Measurements from ENCODE around the gene ARHGAP40.

ARHGAP40 gene

DNA sequence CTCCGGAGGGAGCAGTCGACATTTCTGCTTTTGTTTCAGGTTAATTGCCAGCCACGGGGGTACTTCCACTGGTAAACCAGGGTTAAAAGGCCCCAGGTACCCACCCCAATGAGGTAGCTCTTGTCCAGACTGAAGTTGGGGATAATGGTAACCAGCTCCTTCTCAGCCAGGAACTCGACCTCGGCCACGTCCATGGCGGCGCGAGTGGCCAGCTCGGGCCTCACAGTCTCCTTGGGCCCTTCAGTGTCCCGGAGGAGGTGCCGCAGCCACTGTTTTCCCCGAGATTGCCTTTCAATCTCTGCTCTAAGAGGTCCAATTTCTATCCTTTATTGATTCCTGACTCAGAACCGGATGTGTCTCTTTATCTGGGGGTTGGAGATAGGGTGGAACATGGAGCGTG lies 13.7 kb downstream of the ARHGAP40 start:
- Histone ChIP-seq H3K4me3 (ENCODE audit: insufficient read depth, low read depth, low read length, poor library complexity, severe bottlenecking) (no peak overlapping the region), H3K36me3 (ENCODE audit: control insufficient read depth, insufficient read depth, low read length) (no peaks in the 10 kb centered on the region), H3K27ac (ENCODE audit: insufficient read depth, low read length, poor library complexity, severe bottlenecking) (no peak overlapping the region), H3K4me1 (ENCODE audit: control insufficient read depth, insufficient read depth, low read length, poor library complexity, severe bottlenecking) (no peaks in the 10 kb centered on the region), H3K27me3 (replicated peaks; ENCODE audit: control insufficient read depth, insufficient read depth, low read length, poor library complexity, severe bottlenecking) (no peaks in the 10 kb centered on the region), H3K9me3 (ENCODE audit: control insufficient read depth, low read length) (no peaks in the 10 kb centered on the region)
- DNase-seq = no peak

- Histone ChIP-seq H3K4me3 (ENCODE audit: insufficient read depth, low read depth, low read length, poor library complexity, severe bottlenecking) (no peak overlapping the region), H3K27me3 (replicated peaks; ENCODE audit: control insufficient read depth, insufficient read depth, low read length, poor library complexity, severe bottlenecking) (no peaks in the 10 kb centered on the region), H3K4me1 (ENCODE audit: control insufficient read depth, insufficient read depth, low read length, poor library complexity, severe bottlenecking) (no peaks in the 10 kb centered on the region), H3K27ac (ENCODE audit: insufficient read depth, low read length, poor library complexity, severe bottlenecking) (no peak overlapping the region), H3K9me3 (ENCODE audit: control insufficient read depth, low read length) (no peaks in the 10 kb centered on the region), H3K36me3 (ENCODE audit: control insufficient read depth, insufficient read depth, low read length) (no peaks in the 10 kb centered on the region)
- no peak for DNase-seq
These were observed 14.8 kb downstream of the ARHGAP40 start for GRCh38 chr20:38616457-38616856.

DNA sequence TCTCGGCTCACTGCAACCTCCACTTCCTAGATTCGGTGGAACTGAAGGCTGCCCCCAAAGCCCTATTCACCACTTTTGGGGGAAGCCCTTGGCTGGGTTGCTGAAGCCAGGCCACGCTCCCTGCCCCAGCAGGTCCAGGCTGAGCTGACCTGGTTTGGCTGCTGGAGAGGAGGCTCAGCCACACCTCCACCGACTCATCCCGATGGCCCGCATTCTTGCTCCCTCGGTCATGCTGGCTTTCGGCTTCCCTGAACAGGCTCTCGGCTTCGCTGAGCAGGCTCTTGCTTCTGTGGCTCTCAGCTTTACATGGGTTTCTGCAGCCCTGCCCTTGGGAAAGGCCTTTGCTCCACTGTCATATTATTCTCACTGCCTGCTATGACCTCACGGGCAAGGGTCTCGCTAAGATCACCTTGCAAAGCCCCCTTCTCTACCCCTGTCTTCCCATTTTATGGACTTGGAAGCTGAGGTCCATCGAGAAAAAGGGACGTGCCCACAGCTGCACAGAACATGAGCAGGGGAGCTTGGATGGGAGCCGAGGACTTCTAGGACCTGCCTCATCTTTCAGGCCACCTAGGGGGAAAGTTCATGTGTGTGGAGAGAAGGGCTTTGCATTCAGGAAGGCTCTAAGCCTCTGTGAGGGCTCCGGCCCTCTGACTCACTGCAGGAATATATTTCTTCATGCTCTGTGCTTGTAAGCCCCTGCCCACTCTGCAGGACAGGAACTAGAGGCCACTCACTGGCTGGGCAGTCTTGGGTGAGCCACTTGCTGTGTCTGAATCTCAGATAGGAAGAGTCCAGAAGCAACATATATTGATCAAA lies 15.6 kb downstream of the ARHGAP40 start:
- Histone ChIP-seq H3K9me3 (ENCODE audit: control insufficient read depth, low read length) (no peaks in the 10 kb centered on the region), H3K4me3 (ENCODE audit: insufficient read depth, low read depth, low read length, poor library complexity, severe bottlenecking) (no peak overlapping the region), H3K27me3 (replicated peaks; ENCODE audit: control insufficient read depth, insufficient read depth, low read length, poor library complexity, severe bottlenecking) (no peaks in the 10 kb centered on the region), H3K36me3 (ENCODE audit: control insufficient read depth, insufficient read depth, low read length) (no peaks in the 10 kb centered on the region), H3K4me1 (ENCODE audit: control insufficient read depth, insufficient read depth, low read length, poor library complexity, severe bottlenecking) (no peaks in the 10 kb centered on the region), H3K27ac (ENCODE audit: insufficient read depth, low read length, poor library complexity, severe bottlenecking) (no peak overlapping the region)
- no peak for DNase-seq

- Histone ChIP-seq H3K4me3 (ENCODE audit: insufficient read depth, low read depth, low read length, poor library complexity, severe bottlenecking) (no peak overlapping the region), H3K36me3 (ENCODE audit: control insufficient read depth, insufficient read depth, low read length) (no peaks in the 10 kb centered on the region), H3K9me3 (ENCODE audit: control insufficient read depth, low read length) (no peaks in the 10 kb centered on the region), H3K27ac (ENCODE audit: insufficient read depth, low read length, poor library complexity, severe bottlenecking) (no peak overlapping the region), H3K4me1 (ENCODE audit: control insufficient read depth, insufficient read depth, low read length, poor library complexity, severe bottlenecking) (no peaks in the 10 kb centered on the region), H3K27me3 (replicated peaks; ENCODE audit: control insufficient read depth, insufficient read depth, low read length, poor library complexity, severe bottlenecking) (no peaks in the 10 kb centered on the region)
- no peak for DNase-seq
These were observed 16.2 kb downstream of the ARHGAP40 start for GRCh38 chr20:38617830-38618196.

DNA sequence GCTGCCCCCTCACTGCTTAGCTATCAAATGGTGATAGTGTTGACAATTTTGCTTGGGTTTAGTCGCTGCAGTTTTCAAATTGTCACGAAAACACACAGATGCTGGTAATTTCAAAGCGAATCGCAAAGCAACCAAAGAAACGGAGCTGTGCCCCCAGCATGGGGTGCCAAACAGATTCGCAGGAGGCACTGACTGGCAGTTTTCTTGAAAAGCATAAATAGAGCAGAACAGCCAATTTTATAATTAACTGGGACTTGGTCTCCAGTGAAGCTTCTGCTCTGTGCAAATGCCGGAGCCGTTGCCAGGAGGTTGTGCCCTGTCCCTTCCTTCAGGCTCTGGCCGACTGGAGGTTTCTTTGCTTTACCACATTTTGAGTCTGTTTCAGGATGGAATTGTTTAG lies 18.8 kb downstream of the ARHGAP40 start:
- H3K27ac ChIP-seq (ENCODE audit: insufficient read depth, low read length, poor library complexity, severe bottlenecking) = no peak overlapping the region
- no peaks in the 10 kb centered on the region for H3K36me3 ChIP-seq (ENCODE audit: control insufficient read depth, insufficient read depth, low read length)
- H3K9me3 ChIP-seq (ENCODE audit: control insufficient read depth, low read length) = no peaks in the 10 kb centered on the region
- H3K4me1 ChIP-seq (ENCODE audit: control insufficient read depth, insufficient read depth, low read length, poor library complexity, severe bottlenecking) = no peaks in the 10 kb centered on the region
- no peak for DNase-seq
- H3K4me3 ChIP-seq (ENCODE audit: insufficient read depth, low read depth, low read length, poor library complexity, severe bottlenecking) = no peak overlapping the region
- no peaks in the 10 kb centered on the region for H3K27me3 ChIP-seq (replicated peaks; ENCODE audit: control insufficient read depth, insufficient read depth, low read length, poor library complexity, severe bottlenecking)

DNA sequence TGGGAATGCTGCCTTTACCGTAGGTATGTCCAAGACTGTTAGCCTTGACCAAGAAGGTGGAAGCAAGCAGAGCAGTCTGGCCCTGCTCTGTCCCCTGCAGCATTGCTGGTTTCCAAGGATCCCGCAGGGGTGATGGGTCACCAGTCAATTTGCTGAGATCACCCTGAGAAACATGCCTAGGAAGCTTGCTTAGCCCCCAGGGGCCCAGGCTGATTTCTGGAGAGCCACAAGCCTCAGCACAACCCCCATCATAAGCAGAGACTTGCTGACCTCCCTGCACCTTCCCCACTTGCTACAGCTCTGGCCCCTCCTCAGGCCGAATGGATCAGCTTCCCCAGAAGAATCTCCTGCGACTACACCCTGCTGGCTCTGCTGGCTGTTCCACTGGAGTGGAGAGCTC lies 21.5 kb downstream of the ARHGAP40 start:
- no peak overlapping the region for H3K27ac ChIP-seq (ENCODE audit: insufficient read depth, low read length, poor library complexity, severe bottlenecking)
- no peak for DNase-seq
- H3K36me3 ChIP-seq (ENCODE audit: control insufficient read depth, insufficient read depth, low read length) = no peaks in the 10 kb centered on the region
- H3K9me3 ChIP-seq (ENCODE audit: control insufficient read depth, low read length) = no peaks in the 10 kb centered on the region
- no peaks in the 10 kb centered on the region for H3K27me3 ChIP-seq (replicated peaks; ENCODE audit: control insufficient read depth, insufficient read depth, low read length, poor library complexity, severe bottlenecking)
- H3K4me1 ChIP-seq (ENCODE audit: control insufficient read depth, insufficient read depth, low read length, poor library complexity, severe bottlenecking) = no peaks in the 10 kb centered on the region
- H3K4me3 ChIP-seq (ENCODE audit: insufficient read depth, low read depth, low read length, poor library complexity, severe bottlenecking) = no peak overlapping the region

- H3K4me3 ChIP-seq (ENCODE audit: insufficient read depth, low read depth, low read length, poor library complexity, severe bottlenecking) = no peak overlapping the region
- no peaks in the 10 kb centered on the region for H3K36me3 ChIP-seq (ENCODE audit: control insufficient read depth, insufficient read depth, low read length)
- DNase-seq = no peak
- no peaks in the 10 kb centered on the region for H3K9me3 ChIP-seq (ENCODE audit: control insufficient read depth, low read length)
- no peaks in the 10 kb centered on the region for H3K4me1 ChIP-seq (ENCODE audit: control insufficient read depth, insufficient read depth, low read length, poor library complexity, severe bottlenecking)
- no peak overlapping the region for H3K27ac ChIP-seq (ENCODE audit: insufficient read depth, low read length, poor library complexity, severe bottlenecking)
- H3K27me3 ChIP-seq (replicated peaks; ENCODE audit: control insufficient read depth, insufficient read depth, low read length, poor library complexity, severe bottlenecking) = no peaks in the 10 kb centered on the region
These were observed 22.5 kb downstream of the ARHGAP40 start for GRCh38 chr20:38624084-38624483.

DNA sequence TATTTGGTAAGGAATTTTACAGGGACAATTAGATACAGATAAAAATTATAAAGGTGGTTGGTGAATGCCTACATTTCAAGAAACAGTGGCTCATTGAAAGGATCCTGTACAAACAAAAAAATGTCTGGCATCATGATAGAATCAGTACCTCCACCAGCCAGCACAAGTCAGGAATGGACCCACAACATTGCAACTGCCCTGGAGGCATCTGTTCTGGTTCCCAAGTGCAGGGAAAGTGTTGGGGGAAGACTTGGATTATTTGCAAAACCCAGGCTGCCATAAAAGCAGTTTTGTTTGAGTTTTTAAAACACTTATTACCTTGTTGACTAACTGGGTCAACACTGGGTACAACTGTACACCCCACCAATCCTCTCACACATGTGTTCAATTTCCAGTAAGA lies 24.3 kb downstream of the ARHGAP40 start:
- no peak for DNase-seq
- no peaks in the 10 kb centered on the region for H3K36me3 ChIP-seq (ENCODE audit: control insufficient read depth, insufficient read depth, low read length)
- H3K27ac ChIP-seq (ENCODE audit: insufficient read depth, low read length, poor library complexity, severe bottlenecking) = no peak overlapping the region

DNA sequence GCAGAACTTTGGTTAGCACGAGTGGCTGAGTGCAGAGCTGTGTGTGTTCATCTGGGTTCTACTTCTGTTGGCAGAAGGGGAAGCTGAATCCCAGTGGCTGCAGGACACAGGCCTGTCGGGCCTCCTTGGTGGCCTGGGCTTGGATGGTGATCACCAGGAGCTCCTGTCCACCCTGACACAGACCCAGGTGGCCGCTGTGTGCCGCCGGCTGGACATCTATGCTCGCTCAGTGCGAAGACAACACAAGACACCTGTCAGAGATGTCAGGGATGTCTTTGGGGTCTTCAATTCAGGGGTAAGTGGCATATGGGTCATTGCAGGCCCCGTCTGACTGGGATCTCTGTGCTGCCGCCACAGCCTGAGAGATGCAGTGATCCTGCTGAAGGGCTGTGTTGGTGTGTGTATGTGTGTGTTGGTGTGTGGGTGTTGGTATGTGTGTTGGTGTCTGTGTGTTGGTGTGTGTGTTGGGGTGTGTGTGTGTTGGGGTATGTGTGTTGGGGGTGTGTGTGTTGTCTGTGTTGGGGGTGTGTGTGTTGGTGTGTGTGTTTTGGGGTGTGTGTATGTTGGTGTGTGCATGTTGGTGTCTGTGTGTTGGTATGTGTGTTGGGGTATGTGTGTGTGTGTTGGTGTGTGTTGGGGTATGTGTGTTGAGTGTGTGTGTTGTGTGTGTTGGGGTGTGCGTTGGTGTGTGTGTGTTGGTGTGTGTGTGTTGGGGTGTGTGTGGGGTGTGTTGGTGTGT lies 25.5 kb downstream of the ARHGAP40 start:
- no peak overlapping the region for H3K27ac ChIP-seq (ENCODE audit: insufficient read depth, low read length, poor library complexity, severe bottlenecking)
- H3K27me3 ChIP-seq (replicated peaks; ENCODE audit: control insufficient read depth, insufficient read depth, low read length, poor library complexity, severe bottlenecking) = no peaks in the 10 kb centered on the region
- H3K4me1 ChIP-seq (ENCODE audit: control insufficient read depth, insufficient read depth, low read length, poor library complexity, severe bottlenecking) = no peaks in the 10 kb centered on the region
- H3K4me3 ChIP-seq (ENCODE audit: insufficient read depth, low read depth, low read length, poor library complexity, severe bottlenecking) = no peak overlapping the region
- DNase-seq = no peak
- H3K36me3 ChIP-seq (ENCODE audit: control insufficient read depth, insufficient read depth, low read length) = no peaks in the 10 kb centered on the region
- H3K9me3 ChIP-seq (ENCODE audit: control insufficient read depth, low read length) = no peaks in the 10 kb centered on the region

More for the DNA sequence above, 24.3 kb downstream of the ARHGAP40 start:
- Histone ChIP-seq H3K4me3 (ENCODE audit: insufficient read depth, low read depth, low read length, poor library complexity, severe bottlenecking) (no peak overlapping the region), H3K27me3 (replicated peaks; ENCODE audit: control insufficient read depth, insufficient read depth, low read length, poor library complexity, severe bottlenecking) (no peaks in the 10 kb centered on the region), H3K9me3 (ENCODE audit: control insufficient read depth, low read length) (no peaks in the 10 kb centered on the region), H3K4me1 (ENCODE audit: control insufficient read depth, insufficient read depth, low read length, poor library complexity, severe bottlenecking) (no peaks in the 10 kb centered on the region)

Data from effector memory CD4-positive, alpha-beta T cell (primary cell).